ENCODE results near the gene TMEM91.

GRCh38 chr19:41410336-41411054 is 34.2 kb downstream of the TMEM91 start:
- TF ChIP-seq CTCF (IDR thresholded peaks at IDR 0.05) (no peak), EZH2 (IDR thresholded peaks at IDR 0.05; ENCODE audit: borderline replicate concordance, insufficient read depth, low read depth, low read length, poor library complexity, severe bottlenecking) (no peak)

Measured in B cell (primary cell).